ENCODE results near the gene BBS4.

The BBS4 gene

DNA sequence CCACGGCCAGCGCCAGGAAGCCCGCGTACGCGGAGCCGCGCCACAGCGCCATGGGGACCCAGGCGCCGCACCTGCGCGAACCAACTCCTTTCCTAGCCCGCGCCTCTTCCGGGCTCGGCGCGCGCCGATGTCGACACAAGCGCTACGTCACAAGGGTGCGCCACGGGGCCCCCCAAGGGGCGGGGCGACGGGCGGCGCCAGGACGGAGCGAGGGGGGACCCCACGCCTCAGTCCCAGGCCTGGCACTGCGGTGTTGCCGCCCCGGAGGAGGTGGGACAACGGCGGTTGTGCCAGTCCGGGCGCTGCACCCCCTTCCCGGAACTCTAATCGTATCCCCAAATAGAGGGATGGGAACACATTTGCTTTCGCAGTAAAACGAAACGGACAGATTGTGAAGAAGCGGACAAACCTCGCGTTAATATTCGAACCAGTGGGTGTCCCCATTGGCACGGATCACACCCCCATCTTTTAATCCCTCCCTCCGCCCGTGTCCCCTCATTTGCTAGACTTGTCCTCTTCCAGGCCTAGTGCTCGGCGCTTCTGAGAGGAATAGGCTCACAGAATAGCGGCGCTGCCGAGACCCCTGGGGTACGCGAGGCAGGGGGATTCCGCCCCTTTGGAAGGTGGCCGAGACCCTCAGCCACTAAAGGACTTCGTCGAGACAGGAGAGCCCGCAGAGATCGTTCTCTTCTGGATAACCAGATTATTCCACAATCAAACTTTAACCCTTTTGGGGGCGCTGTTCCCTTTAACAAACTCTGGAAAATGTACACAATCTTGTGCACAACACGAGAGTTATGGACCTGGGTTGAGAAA lies 97.8 kb downstream of the BBS4 start, which contains the start of gene ADPGK (continued):
- peak; percentile 89; the same call in 1 of the 2 replicates for TF ChIP-seq TSHZ1 (tag by site-specific recombination; IDR thresholded peaks at IDR 0.05; ENCODE audit: borderline replicate concordance)
- TF ChIP-seq ZNF391 (tag by site-specific recombination; IDR thresholded peaks at IDR 0.05; ENCODE audit: borderline replicate concordance, low read depth) = peak; percentile 91
- no peak for TF ChIP-seq ZNF280C (tag by site-specific recombination; IDR thresholded peaks at IDR 0.05)
- 0 out of 2 replicates have a peak, but pooled peaks have one; percentile 48 for TF ChIP-seq ZNF664 (tag by site-specific recombination; IDR thresholded peaks at IDR 0.05)
- peak; percentile 43 for TF ChIP-seq OVOL3 (tag by site-specific recombination; IDR thresholded peaks at IDR 0.05)
- no peak for TF ChIP-seq ZNF202 (tag by site-specific recombination; IDR thresholded peaks at IDR 0.05; ENCODE audit: borderline replicate concordance)
- peak; percentile 74 for TF ChIP-seq ZNF394 (tag by site-specific recombination; IDR thresholded peaks at IDR 0.05; ENCODE audit: borderline replicate concordance)
- peak; percentile 92 for TF ChIP-seq ZNF76 (tag by site-specific recombination; IDR thresholded peaks at IDR 0.05; ENCODE audit: borderline replicate concordance, low read depth)
- TF ChIP-seq ZNF610 (tag by site-specific recombination; IDR thresholded peaks at IDR 0.05; ENCODE audit: borderline replicate concordance) = peak; percentile 79
- TF ChIP-seq ZNF585B (tag by site-specific recombination; IDR thresholded peaks at IDR 0.05) = no peak
- TF ChIP-seq ZNF10 (tag by site-specific recombination; IDR thresholded peaks at IDR 0.05) = peak; percentile 72; the same call in 1 of the 2 replicates
- no peak for TF ChIP-seq ZNF175 (tag by site-specific recombination; IDR thresholded peaks at IDR 0.05)
- peak; percentile 71 for TF ChIP-seq ZNF843 (tag by site-specific recombination; IDR thresholded peaks at IDR 0.05)
- TF ChIP-seq ZNF133 (tag by site-specific recombination; IDR thresholded peaks at IDR 0.05) = peak; percentile 18; the same call in 1 of the 2 replicates
- TF ChIP-seq ZNF423 (tag by site-specific recombination; IDR thresholded peaks at IDR 0.05) = no peak
- TF ChIP-seq FEZF1 (tag by site-specific recombination; IDR thresholded peaks at IDR 0.05) = no peak; the same call in 1 of the 2 replicates
- TF ChIP-seq ZNF23 (tag by site-specific recombination; IDR thresholded peaks at IDR 0.05; ENCODE audit: borderline replicate concordance) = no peak
- peak; percentile 42 for TF ChIP-seq ZNF239 (tag by site-specific recombination; IDR thresholded peaks at IDR 0.05)
- TF ChIP-seq ZNF623 (tag by site-specific recombination; IDR thresholded peaks at IDR 0.05) = peak; percentile 33
- peak; percentile 95 for TF ChIP-seq ZNF2 (tag by site-specific recombination; IDR thresholded peaks at IDR 0.05)
- TF ChIP-seq MEIS1 (CRISPR knock-in tag; IDR thresholded peaks at IDR 0.05; ENCODE audit: borderline replicate concordance) = no peak
- TF ChIP-seq BCL11B (tag by site-specific recombination; IDR thresholded peaks at IDR 0.05; ENCODE audit: low read depth) = no peak
- TF ChIP-seq TCF7L2 (IDR thresholded peaks at IDR 0.05; ENCODE audit: borderline replicate concordance, low read depth, low read length) = no peak
- no peak for TF ChIP-seq ZNF132 (tag by site-specific recombination; IDR thresholded peaks at IDR 0.05; ENCODE audit: borderline replicate concordance)
- TF ChIP-seq ZNF707 (tag by site-specific recombination; IDR thresholded peaks at IDR 0.05) = no peak
- peak; percentile 90 for TF ChIP-seq KLF7 (tag by site-specific recombination; IDR thresholded peaks at IDR 0.05; ENCODE audit: borderline replicate concordance)
- TF ChIP-seq ZNF626 (tag by site-specific recombination; IDR thresholded peaks at IDR 0.05) = 0 out of 2 replicates have a peak, but pooled peaks have one; percentile 65
- no peak for TF ChIP-seq ZNF791 (tag by site-specific recombination; IDR thresholded peaks at IDR 0.05)
- no peak for TF ChIP-seq ZNF112 (tag by site-specific recombination; IDR thresholded peaks at IDR 0.05)
- TF ChIP-seq ZBTB1 (tag by site-specific recombination; IDR thresholded peaks at IDR 0.05) = peak; percentile 71
- TF ChIP-seq ZNF513 (tag by site-specific recombination; IDR thresholded peaks at IDR 0.05) = peak; percentile 52; the same call in 1 of the 2 replicates
- TF ChIP-seq KLF16 (tag by site-specific recombination; IDR thresholded peaks at IDR 0.05) = peak; percentile 96
- TF ChIP-seq ZNF704 (tag by site-specific recombination; IDR thresholded peaks at IDR 0.05) = no peak
